ENCODE measurements around the gene BPIFA3. TPM values are rescaled to one million over a fixed set of nuclear protein-coding genes. Genes with fewer than 3 reads are reported as not detected.

The BPIFA3 gene
- total and polyA plus RNA-seq, 2 of the 8 experiments (the other 6 are each of a cell fraction or from before 2014, with no cell fraction given), result not detected

DNA sequence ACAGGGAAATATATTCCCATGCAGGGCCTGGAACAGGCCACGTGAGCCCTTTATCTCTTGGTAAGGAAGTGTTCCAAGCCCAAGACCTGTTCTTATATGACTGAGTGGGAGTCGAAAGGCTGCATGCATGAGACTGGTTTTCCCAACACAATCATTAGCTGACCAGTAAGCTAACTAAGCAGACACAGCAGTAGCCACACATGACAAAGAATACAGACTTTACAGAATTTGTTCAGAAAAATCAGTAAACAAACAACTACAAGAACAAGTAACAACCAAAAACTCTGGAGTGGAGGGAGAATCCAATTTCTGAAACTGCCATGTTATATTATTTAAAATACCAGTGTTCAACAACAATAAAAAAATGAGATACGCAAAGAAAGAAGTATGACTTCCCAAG is 35.3 kb downstream of the BPIFA3 start:
- Histone ChIP-seq H3K9me3 (ENCODE audit: insufficient read depth in 2 of 2, low read depth in 1 of 2, low read length in 1 of 2) (no peaks in the 10 kb centered on the region), H4K91ac (replicated peaks; ENCODE audit: insufficient read length, low read length) (no peak overlapping the region), H3K79me2 (ENCODE audit: control insufficient read depth in 1 of 2, insufficient read depth in 2 of 2, low read length in 2 of 2) (no peaks in the 10 kb centered on the region), H3K18ac (ENCODE audit: extremely low read depth, low read length) (no peak overlapping the region), H4K20me1 (replicated peaks in 1 of 2; ENCODE audit: control insufficient read depth in 1 of 2, insufficient read depth in 2 of 2, low read length in 2 of 2) (no peaks in the 10 kb centered on the region), H3K9ac (replicated peaks in 1 of 4; ENCODE audit: extremely low read depth in 1 of 4, low read depth in 3 of 4, low read length in 3 of 4) (no peak overlapping the region), H3K4me3 (ENCODE audit: extremely low read depth in 1 of 4, insufficient read depth in 2 of 4, low read depth in 3 of 4, low read length in 4 of 4) (no peak overlapping the region), H4K5ac (ENCODE audit: insufficient read length, low read depth, low read length) (no peak overlapping the region), H3K27me3 (replicated peaks in 1 of 4; ENCODE audit: control insufficient read depth in 3 of 4, extremely low read depth in 1 of 4, insufficient read depth in 3 of 4, low read length in 3 of 4) (no peaks in the 10 kb centered on the region), H2AK5ac (ENCODE audit: low read depth, low read length) (no peak overlapping the region), H2BK20ac (ENCODE audit: low read length) (no peak overlapping the region), H3K4ac (replicated peaks; ENCODE audit: insufficient read length, low read depth, low read length) (no peak overlapping the region), H3K23ac (ENCODE audit: insufficient read length) (no peak overlapping the region), H2AFZ (ENCODE audit: low read length) (no peak overlapping the region), H3K79me1 (ENCODE audit: low read depth, low read length) (no peaks in the 10 kb centered on the region), H3K56ac (replicated peaks; ENCODE audit: insufficient read length, low read depth, low read length) (no peak overlapping the region), H2BK120ac (replicated peaks; ENCODE audit: low read depth, low read length) (no peak overlapping the region), H4K8ac (ENCODE audit: extremely low read depth, insufficient read depth, low read length) (no peak overlapping the region), H3K4me2 (ENCODE audit: insufficient read depth in 1 of 2, low read depth in 2 of 2, low read length in 2 of 2) (no peak overlapping the region), H2BK12ac (ENCODE audit: low read depth, low read length) (no peak overlapping the region), H3K4me1 (replicated peaks in 1 of 4; ENCODE audit: control insufficient read depth in 3 of 4, insufficient read depth in 4 of 4, low read length in 3 of 4) (no peaks in the 10 kb centered on the region), H2BK15ac (ENCODE audit: low read length) (no peak overlapping the region), H3K14ac (ENCODE audit: insufficient read length) (no peak overlapping the region), H2BK5ac (ENCODE audit: low read depth, low read length) (no peak overlapping the region), H3K36me3 (ENCODE audit: control insufficient read depth in 2 of 4, insufficient read depth in 4 of 4, low read length in 3 of 4) (no peaks in the 10 kb centered on the region), H3K27ac (ENCODE audit: low read depth, low read length) (no peak overlapping the region), H3K23me2 (ENCODE audit: low read depth, low read length) (no peaks in the 10 kb centered on the region)
- POLR2A ChIA-PET (ENCODE audit: partially characterized antibody), result no interaction called here
- no peak for FAIRE-seq
- WGBS, 2 experiments (ENCODE audit: extremely low coverage in 1 of 2, insufficient coverage in 1 of 2, insufficient read length in 1 of 2, insufficient replicate concordance in 2 of 2, low coverage in 1 of 2, low lambda C conversion rate in 2 of 2, missing lambda C conversion rate in 1 of 2), result 84% methylated on average over 3 of the region's 3 CpGs; no CpG with 5 or more reads in 1 of the 2 experiments
- TF ChIP-seq CTCF (IDR thresholded peaks at IDR 0.05; ENCODE audit: control extremely low read depth in 1 of 3, insufficient read depth in 1 of 3, low read depth in 1 of 3, low read length in 3 of 3), result no peak
- TF ChIP-seq JUND (IDR thresholded peaks at IDR 0.05; ENCODE audit: low read length), result no peak
- TF ChIP-seq BRCA1 (IDR thresholded peaks at IDR 0.05; ENCODE audit: low read depth, low read length), result no peak
- TF ChIP-seq POU5F1 (IDR thresholded peaks at IDR 0.05; ENCODE audit: low read depth, low read length), result no peak
- TF ChIP-seq CEBPB (IDR thresholded peaks at IDR 0.05; ENCODE audit: low read depth, low read length), result no peak
- no peak for TF ChIP-seq ZNF274 (IDR thresholded peaks at IDR 0.05; ENCODE audit: borderline replicate concordance, extremely low read depth, low read length)
- no peak for TF ChIP-seq TBP (IDR thresholded peaks at IDR 0.05; ENCODE audit: low read depth, low read length)
- DNase-seq (ENCODE audit: low read depth in 1 of 2, low spot score in 2 of 2), result no peak
- CTCF ChIA-PET (ENCODE audit: partially characterized antibody), result interaction anchor here (1.3 to 1.5 kb wide), 2 partner anchors 11 to 13 kb away, joined by 3 to 5 read pairs; no protein-coding TSS in a partner anchor

All from H1 (cell line).